GM21825 (cell line): ENCODE measurements around the gene INPP5A.

ENCODE experiments used
- ATAC-seq: cut with Tn5 transposase; IDR thresholded peaks from one replicate; pipeline ENCODE4 v1.9.1; 2021; ENCODE audit warnings: mild to moderate bottlenecking, moderate library complexity; ENCODE audit not compliant: unreplicated experiment

Gene INPP5A

DNA sequence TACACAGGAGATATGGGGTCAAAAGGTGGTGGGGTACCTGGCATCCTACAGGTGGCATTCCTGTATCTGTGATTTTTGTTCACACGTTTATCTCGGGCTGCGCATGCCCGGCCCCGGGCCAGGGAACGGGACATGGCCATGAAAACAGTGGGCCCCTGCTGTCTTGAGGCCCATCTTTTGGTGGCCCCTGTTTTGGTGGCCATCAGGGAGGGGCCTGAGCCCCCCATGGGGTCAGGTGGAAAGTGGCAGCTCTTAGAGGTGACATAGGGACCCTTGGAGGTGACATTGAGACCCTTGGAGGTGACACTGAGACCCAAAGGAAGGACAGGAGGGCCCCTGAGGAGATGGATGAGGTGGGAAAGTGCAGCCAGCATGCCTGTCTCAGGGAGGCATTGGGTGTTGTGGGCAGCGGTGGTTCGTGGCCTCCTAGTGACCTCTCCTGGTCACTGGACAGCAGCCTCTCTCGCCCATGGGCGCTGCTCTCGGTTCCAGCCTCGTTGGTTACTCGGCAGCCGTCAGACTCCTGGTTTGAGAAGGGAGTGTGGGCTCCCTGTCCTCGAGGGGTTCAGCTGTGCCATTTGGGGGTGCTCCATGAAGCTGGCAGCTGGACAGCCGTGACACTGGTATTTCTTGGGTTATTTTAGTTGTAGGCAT lies 39.9 kb downstream of the INPP5A start:
- ATAC-seq: no peak

DNA sequence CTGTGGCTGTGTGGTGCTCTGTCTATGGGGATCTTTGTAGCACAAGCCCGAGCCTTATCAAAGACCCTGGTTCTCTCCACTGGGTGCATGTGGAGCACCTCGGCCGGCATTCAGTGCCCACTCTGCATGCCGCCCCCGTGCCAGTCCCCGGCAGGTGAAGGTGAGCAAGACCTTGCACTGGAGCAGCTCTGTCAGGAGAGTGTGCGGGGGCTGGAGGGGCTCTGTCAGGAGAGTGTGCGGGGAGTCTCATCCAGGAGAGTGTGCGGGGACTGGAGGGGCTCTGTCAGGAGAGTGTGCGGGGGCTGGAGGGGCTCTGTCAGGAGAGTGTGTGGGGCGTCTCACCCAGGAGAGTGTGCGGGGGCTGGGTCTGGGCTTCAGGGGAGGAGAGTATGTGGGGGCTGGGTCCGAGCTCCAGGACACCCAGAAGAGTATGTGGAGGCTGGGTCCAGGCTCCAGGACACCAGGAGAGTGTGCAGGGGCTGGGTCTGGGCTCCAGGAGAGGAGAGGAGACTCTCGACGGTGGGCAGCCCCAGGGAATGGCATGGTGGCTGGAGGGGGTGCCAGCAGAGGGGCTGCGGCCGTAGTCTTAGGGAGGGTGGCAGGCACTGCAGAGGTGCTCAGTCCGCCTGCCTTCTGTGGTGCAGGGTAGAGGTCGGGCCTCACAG lies 40.8 kb downstream of the INPP5A start:
- ATAC-seq: no peak

DNA sequence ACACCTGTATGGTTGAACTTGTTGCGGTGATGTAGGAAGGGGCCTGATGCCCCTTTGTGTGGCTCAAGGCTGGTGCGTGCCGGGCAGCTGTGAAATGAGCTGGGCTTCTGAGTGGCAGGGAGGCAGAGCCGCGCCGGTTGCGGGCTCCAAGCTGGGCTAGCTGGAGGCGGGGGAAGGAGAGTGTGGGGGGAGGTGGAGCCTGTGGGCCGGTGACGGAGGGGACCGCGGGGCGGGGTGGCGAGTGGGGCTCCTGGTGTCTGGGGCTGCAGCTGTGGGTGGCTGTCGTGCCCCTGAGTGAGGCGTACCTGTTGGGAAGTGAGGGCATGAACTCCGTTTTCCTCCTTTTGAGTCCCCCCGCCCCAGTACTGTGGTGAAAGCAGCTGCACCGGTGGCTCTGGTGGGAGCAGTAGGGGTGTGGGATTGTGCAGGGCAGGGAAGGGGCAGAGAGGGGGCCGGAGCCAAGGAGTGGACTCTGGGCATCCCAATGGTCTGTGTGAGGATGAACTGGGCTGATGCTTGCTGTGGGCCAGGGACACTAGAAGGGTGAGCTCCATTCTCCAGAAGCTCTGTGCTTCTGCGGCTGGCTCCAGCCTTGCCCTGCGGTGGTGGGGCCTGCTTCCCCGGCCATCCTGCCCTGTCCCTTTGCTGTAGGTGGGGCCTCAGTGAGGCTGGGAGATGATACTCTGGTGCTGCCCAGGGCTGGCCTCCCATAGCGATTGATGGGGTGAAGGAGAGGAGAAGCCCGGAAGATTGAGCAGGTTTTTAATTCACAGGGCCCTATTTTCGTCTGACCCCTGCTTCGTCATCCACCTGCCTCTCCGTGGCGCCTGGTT lies 41.7 kb downstream of the INPP5A start:
- ATAC-seq: no peak

DNA sequence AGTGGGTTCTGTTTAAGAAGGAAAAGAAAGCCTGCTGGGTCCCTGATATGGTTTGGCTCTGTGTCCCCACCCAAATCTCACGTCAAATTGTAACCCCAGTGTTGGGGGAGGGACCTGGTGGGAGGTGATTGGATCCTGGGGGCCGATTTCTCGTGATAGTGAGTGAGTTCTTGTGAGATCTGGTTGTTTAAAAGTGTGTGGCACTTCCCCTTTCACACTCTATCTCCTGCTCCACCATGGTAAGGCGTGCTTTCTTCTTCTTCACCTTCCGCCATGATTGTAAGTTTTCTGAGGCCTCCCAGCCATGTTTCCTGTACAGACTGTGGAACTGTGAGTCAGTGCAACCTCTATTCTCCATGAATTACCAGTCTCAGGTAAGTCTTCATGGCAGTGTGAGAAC lies 42.6 kb downstream of the INPP5A start:
- ATAC-seq: no peak

DNA sequence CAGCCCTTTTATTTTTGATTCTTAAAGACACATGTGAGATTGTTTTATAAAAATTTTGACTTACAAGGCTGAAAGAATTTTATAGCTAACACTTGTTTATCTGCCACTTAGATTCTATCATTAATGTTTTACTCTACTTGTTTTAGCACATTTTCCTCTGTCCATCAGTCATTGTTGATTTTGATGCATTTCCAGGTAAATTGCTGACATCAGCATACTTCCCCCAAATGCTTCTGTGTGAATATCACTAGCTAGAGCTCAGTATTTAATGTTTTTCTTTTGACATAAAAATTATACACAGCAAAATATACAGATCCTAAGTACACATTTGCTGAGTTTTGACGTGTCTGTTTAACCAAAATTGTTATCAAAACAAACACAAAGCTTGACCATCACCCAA lies 43.0 kb downstream of the INPP5A start:
- no peak for ATAC-seq

DNA sequence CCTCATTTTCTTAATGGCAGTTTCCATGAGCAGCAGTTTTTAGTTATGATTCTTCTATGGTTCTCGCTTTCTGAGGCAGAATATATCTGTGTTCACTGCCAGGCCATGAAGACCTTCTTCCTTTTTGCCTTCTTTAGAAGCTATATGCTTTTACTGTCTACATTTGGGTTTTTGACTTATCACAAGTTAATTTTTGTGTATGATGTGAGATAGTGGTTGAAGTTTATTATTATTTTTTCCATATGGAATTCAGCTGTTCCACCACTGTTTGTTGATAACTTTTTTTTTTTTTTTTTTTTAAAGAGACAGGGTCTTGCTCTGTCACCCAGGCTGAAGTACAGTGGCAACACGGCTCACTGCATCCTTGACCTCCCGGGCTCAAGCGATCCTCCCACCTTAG lies 44.5 kb downstream of the INPP5A start:
- ATAC-seq: no peak

DNA sequence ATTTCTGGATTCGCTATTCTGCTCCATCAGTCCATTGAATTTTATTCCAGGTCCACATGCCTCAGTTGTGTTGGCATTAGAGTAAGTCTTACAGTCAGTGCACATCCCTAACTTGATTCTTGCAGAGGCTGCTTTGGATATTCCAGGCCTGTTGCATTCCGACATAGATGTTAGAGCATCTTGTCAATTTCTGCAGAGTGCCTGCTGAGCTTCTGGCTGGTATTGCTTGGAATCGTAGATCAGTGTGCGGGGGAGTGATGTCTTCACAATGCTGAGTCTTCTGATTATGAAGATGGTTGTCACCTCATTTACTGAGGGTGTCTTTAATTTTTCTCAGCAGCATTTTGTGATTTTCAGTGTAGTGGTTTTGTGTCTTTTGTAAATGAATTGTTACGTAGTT lies 45.2 kb downstream of the INPP5A start:
- ATAC-seq: no peak

DNA sequence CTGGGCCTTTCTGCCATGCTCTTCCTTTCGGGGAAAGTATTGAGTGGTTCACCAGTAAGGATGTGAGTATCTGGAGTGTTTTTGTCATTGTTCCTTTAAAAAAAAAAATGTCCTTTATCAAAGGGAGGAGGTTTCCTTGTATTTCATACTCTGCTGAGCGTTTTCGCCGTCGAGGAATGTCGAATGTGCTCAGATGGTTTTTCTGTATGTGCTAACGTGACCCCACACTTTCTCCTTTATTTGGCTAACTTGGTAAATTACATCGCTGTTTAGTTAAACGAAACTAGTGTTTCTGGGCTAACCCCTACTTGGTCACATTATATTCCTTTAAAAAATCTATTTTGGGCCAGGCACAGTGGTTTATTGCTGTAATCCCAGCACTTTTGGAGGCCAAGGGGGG lies 45.9 kb downstream of the INPP5A start:
- ATAC-seq: no peak

DNA sequence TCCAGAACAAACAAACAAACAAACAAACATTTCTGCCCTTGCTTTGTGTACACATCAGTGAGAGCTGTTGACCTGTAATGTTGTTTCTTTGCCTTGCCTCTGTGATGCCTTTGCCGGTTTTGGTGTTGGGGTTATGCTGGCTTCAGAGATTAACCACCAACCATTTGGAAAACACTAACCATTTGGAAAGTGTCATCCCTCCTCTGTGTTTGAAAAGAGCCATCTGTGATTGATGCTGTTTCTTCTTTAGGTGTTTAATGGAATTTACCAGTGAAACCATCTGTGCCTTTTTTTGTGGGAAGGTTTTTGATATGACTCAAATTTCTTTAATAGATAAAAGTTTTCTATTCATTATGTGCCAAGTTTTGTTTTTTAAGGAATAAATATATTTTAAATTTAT lies 46.5 kb downstream of the INPP5A start:
- no peak for ATAC-seq

DNA sequence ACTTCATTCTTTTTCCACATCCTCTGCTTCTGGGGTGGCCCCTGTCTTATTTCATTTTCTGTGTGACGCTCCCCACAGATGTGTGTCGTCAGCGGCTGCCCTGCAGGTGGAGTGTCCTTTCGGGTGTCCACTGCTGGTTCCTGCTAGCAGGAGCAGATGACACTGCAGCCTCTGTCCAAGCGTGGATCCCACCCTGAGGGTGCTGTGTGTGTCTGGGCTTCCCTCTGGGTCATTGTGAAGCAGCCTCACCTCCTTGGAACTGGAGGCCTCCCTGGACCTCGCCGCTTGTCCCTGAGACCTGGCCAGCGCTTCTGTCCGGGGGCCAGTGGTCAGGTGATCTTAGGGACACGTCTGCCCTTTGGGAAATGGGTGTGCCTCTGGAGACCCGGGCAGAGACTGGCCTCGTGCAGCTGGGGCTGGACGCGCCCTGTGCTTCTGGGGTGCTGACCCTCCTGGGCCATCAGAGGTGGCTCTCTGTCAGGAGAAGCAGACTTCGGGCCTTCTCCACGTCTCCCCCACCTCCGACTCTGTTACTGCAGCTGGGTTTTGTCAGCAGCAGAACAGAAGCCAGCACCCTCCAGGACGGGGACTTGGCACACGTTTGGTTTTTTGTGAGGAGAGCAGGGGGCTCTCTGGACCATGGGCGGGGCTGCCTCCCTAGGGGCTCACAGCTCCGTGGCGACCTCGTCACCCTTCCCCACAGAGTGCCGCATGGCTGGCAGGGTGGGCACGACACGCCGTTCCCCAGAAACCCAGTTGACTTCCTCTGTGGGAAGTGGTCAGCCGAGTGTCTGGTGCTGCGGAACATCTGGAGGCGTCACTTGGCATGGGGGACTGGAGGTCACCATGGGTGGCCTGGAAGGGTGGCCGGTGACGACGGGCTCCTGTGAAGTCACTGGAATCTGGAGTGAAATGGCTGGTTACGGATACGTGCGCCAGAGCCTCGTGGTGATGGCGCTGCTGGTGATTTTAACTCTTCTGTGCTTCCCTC lies 48.4 kb downstream of the INPP5A start:
- ATAC-seq: no peak

DNA sequence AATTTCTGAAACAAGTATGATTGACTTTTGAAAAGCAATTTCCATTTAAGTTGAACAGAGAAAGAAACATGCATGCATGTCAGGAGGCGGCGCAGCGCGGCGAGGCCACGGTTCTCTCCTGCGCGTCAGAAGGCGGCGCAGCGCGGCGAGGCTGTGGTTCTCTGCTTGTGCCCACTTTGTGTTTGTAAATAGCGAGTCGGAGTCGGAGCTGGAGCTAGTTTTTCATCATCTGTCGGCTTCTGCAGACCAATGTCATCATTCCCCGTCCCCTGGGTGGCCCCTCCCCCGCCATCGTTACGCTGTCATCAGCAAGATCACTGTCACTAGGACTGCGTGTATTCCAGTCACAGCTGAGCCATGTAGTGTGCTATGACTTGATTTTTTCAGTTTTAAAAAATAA lies 49.2 kb downstream of the INPP5A start:
- no peak for ATAC-seq

DNA sequence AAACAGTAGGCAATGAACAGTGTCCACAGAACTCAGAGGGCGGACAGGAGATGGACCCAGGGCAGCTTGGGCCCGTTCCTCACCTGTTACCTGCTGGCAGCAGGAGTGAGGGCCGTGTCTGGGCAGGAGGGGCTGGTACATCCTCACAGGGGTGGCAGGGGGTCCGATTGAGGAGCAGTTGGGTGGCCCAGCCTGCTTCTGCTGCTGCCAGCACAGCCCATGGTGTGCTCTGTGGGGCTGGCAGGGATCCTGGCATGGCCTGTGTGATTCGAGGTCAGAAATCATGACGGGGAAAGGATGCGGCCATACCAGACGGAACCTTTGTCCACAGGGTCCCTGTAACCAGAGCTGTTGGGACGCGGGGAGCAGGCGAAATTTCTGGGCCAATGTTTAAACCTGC lies 49.6 kb downstream of the INPP5A start:
- no peak for ATAC-seq

DNA sequence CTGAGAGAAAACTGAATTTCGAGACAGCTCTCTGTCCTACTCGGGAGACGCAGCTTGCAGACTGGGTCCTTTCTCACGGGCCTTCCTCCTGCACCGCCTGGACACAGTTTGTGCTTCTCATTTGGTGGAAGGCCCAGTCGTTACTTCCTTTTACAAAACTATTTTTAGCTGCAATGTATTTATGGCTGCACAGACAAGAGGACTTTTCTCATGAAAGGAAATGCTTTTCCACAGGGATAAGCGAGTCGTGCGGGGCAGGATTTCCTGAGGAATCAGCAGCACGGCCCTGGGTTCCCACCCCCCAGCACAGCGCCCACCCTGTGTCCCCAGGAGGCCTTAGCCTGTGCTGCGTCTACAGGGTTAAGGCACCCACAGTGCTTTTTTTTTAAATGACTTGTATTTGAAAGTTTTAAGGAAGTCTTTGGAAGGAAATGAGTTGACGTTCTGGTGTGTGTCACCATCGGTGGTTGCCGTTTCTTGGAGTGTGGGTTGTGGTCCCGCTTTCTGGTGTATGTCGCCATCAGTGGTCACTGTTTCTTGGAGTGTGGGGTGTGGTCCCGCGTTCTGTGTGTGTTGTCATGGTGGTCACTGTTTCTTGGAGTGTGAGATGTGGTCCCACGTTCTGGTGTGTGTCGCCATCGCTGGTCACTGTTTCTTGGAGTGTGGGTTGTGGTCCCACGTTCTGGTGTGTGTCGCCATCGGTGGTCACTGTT lies 50.9 kb downstream of the INPP5A start:
- ATAC-seq: peak; percentile 40

DNA sequence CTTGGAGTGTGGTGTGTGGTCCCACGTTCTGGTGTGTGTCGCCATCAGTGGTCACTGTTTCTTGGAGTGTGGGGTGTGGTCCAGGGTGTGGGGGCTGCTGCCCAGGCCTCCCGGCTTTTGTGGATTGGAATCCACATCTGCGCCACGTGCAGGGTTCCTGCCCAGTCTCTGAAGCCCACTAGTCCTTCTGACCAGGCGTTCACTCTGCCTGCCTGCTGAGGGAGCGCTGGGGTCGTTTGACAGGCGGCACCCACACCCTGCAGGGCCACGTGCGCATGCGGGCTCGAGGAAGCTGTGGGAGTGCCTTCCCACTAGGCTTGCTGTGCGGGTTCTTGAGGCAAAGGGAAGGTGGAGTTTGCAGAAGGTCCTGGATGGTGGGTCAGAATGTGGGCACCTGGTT lies 51.4 kb downstream of the INPP5A start:
- ATAC-seq: no peak

DNA sequence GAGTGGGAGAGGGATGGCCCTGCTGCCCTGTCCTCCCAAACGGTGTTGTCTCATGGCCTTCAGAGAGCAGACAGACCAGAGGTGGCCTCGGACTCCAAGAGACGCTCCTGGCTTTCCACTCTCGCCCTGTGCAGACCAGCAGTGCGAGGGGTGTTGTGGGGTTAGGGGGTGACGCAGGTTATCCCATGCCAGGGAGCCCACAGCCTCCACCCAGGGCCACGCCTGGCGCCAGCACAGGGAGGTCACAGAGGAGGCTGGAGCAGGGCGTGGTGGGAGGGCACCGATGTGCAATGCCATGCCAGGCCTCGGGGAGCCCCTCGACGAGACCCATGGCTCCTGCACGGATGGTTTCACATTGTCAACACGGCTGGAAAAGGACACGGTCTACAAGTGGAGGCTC lies 52.1 kb downstream of the INPP5A start:
- no peak for ATAC-seq

DNA sequence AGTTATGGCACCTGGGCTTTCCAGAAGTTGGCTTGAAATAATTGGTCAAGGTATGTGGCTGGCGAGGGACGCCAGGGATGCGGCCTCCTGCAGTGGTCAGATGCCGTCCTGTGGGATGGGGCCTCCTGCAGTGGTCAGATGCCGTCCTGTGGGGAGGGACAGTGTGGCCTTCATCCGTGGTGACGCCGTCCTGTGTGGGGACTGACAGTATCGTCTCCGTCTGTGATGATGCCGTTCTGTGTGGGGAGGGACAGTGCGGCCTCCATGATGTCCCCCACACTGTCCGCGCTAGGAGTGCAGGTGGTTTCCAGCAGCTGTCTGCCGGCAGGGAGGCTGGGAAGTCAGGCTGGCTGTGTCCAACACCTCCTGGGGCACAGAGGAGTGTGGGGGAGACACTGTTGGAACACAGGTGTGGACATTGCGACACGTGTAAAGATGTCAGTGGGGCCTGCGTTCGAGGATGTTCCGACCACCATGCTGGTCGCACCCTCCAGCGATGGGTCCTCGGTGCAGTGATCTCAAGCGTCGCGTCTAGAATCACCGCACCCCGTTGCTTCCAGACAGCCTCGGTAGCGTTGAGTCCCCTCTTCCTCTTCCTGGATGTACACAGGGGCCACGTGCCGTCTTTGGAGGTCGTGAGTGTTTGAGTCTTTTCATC lies 52.6 kb downstream of the INPP5A start:
- no peak for ATAC-seq

DNA sequence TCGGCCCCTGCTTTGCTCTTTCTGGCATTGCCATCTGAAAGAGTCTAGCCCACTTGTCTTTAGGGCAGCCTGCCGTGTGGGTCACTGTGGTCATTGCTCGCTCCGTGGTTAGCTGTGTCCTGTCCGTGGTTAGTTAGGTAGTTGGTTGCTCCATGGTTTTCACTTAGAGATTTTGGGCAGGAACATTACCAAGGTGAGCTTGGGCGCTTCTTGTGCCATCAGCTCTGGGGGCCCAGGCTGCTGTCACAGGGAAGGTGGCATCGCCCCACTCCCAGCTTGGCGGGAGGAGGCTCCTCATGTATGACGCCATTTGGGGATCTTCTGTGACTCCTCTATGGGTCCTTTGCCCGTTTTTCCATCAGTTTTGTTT lies 53.1 kb downstream of the INPP5A start:
- ATAC-seq: no peak

DNA sequence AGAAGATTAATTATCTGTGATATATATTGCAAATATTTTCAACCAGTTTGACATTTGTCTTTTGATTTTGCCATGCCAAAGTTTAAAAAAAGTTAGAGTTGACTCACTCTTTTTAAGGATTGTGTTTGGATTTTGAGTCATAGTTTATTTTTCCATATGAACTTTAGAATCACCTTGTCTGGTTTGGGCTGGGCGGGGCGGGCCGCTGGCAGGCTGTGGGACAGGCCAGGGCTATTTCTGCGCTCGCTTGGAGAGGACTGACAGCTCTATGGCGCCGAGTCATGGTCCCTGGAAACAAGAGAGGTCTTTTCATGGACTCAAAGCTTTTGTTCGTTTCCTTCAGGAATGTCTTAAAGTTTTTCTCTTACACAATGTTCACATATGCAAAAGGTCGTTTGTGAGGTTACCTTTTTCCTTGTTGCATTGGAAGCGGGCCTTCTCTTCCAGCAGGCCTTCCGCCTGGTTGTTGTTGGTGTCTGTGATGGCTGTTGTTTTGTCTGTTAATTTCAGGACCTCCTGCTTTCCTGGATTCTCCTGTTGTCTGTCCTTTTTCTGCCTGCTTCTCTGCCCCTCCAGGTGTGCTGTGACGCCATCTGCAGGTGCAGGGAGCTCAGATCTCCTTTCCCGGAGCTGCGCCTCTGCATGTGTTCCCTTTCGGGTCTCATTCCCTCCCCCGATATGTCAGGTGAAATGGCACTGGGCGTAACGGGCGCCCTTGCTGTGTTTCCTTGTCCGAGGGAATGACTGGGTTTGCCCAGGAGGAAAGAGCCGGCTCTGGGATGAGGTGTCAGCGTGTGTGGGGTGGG lies 53.8 kb downstream of the INPP5A start:
- ATAC-seq: no peak

DNA sequence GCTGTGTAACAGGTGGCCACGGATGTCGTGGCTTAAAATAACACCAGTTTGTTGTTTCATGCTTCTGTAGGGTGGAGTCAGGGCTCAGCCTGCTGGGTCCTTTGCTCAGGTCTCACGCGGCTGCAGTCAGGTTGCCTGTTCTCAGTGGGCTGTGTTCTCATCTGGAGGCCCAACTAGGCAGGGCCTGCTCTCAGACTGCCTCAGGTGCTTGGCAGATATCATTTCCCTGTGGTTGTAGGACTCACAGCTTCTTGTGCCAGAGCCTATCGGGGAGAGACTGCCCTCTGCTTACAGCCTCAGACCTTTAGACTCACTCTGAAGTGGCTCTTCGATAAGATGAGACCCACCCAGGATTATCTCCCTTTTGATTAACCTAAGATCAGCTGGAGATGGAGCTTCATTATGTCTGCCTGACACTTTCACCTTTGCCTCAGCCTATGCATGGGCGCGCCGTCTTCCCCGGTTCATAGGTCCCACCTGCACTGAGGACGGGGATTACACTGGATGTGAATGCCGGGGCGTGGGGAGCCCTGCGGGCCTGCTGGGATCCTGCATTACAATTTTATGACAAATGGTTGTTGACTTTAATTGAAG lies 55.3 kb downstream of the INPP5A start:
- ATAC-seq: no peak
